Small intestine (tissue), 7 donors: Measurements from ENCODE around the gene ZBTB24. TPM values are rescaled to one million over a fixed set of nuclear protein-coding genes. Genes with fewer than 3 reads are reported as not detected.

Experiments used
- DNase-seq, 2 donors: peaks; one replicate each; pipeline versions ENCODE4 v3.0.0 to v3.0.0-alpha.2; 2013
- FAIRE-seq: peaks from 2 replicates; lab custom pipeline; 2012; peaks lifted over from hg19 to GRCh38; lab: Jason Lieb, UNC
- H3K27ac ChIP-seq, 3 donors: one replicate each; pipeline ENCODE4 v1.5.1; 2013; ENCODE audit warnings: low read length in 2 of 3, mild to moderate bottlenecking in 2 of 3, control low read depth in 1 of 3, inconsistent platforms in 1 of 3, low read depth in 1 of 3, moderate library complexity in 1 of 3
- H3K27me3 ChIP-seq, 3 donors: one replicate each; pipeline ENCODE4 v1.6.1; 2013; ENCODE audit warnings: low read length in 3 of 3, inconsistent platforms in 1 of 3; ENCODE audit not compliant: control insufficient read depth in 3 of 3, insufficient read depth in 3 of 3
- H3K36me3 ChIP-seq, 3 donors: one replicate each; pipeline ENCODE4 v1.6.1; 2013; ENCODE audit warnings: low read length in 3 of 3, inconsistent platforms in 1 of 3, low read depth in 1 of 3, mild to moderate bottlenecking in 1 of 3, moderate library complexity in 1 of 3; ENCODE audit not compliant: control insufficient read depth in 3 of 3, insufficient read depth in 2 of 3
- H3K4me1 ChIP-seq, 3 donors: one replicate each; pipeline ENCODE4 v1.6.1; 2013; ENCODE audit warnings: low read length in 2 of 3, inconsistent platforms in 1 of 3, low read depth in 1 of 3, mild to moderate bottlenecking in 1 of 3, moderate library complexity in 1 of 3; ENCODE audit not compliant: control insufficient read depth in 3 of 3, insufficient read depth in 2 of 3
- H3K4me3 ChIP-seq, 3 donors: one replicate each; pipeline ENCODE4 v1.5.1; 2013; ENCODE audit warnings: low read length in 3 of 3, control low read depth in 1 of 3, inconsistent platforms in 1 of 3, low read depth in 1 of 3, mild to moderate bottlenecking in 1 of 3, moderate library complexity in 1 of 3
- H3K9me3 ChIP-seq, 2 donors: one replicate each; pipeline ENCODE4 v1.6.1; 2013; ENCODE audit warnings: low read depth in 1 of 2, low read length in 1 of 2; ENCODE audit not compliant: control insufficient read depth in 2 of 2, insufficient read depth in 1 of 2
- WGBS, 3 donors: extraction: QIAGEN DNeasy Blood & Tissue Kit; methylation state at CpG; one replicate each; pipeline ENCODE4 v1.1.7; 2013; 5-methylcytosine and 5-hydroxymethylcytosine counted together
- polyA plus RNA-seq, 4 donors: library from polyadenylated mRNA; stranded (reverse) in 3 of 4; unstranded in 1 of 4; fragments of 200-250 nt in 3 of 4; fragments of 120-200 nt in 1 of 4; gene quantifications; one replicate each; pipeline versions ENCODE4 v1.2.1 to v1.2.3, GENCODE V29; 2013
- donor health status: healthy with polysubstance abuse.
- donor health status: control.
- donor health status: control.
- donor health status: Bipolar disorder and iron deficiency.
- donor health status: healthy.

ZBTB24 gene
- polyA plus RNA-seq, 4 donors: 1.8 to 12.6 (median 3.3) TPM

DNA sequence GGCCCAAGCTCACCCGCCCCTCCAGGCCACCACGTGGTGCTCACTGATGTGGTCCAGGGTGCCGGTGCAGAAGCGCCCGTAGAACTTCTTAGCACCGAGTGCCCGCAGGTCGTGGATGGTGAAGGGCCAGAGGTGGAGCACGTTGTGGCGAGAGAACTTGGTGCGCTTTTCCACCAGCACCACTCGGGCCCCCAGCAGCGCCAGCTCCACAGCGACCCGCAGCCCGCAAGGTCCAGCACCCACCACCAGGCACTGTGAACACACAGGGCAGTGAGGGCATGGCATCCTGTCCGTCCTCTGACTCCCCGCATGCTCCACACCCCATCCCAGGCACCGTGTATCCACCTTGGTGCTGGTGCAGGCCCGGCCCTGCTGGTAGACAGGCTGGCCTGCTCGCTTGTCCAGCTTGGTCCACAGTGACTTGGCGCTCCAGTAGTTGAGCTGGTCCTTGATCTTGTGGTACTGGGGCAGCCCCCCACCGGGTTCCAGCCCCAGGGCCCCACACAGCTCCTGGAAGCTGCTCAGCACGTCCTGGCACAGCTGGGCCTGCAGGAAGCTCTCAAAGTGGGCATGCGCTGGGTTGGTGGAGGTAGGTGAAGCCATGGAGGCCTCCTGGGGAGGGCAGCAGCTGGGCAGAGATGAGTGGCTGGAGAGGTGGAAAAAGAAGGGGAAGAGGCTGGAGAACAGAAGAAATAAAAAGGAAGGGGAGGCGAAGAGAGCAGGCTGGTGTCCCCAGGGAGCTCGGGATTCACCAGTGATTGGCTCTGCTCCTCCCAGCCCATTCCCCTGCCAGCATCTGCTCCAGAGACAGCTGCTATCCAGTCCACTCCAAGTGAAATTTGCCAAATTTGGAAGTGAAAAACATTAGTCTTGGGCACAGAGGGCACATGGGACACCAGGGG, 29.2 kb downstream of the ZBTB24 start:
- 88 to 96% (median 91%) methylated on average over 24 to 27 of the region's 27 CpGs for WGBS, 3 donors
- H3K4me1 ChIP-seq: peaks cover 5 to 40% (median 5%) of the 10 kb centered on the region in 3 donors
- DNase-seq (no peak), FAIRE-seq (no peak)
- no peaks in the 10 kb centered on the region for H3K9me3 ChIP-seq
- peak overlapping the region in 2 of 3 donors; percentile 28 to 86 for H3K27ac ChIP-seq
- H3K36me3 ChIP-seq: peaks cover 0 to 47% (median 2%) of the 10 kb centered on the region in 3 donors
- peak overlapping the region in 2 of 3 donors; percentile 83 to 94 for H3K4me3 ChIP-seq
- no peaks in the 10 kb centered on the region for H3K27me3 ChIP-seq

DNA sequence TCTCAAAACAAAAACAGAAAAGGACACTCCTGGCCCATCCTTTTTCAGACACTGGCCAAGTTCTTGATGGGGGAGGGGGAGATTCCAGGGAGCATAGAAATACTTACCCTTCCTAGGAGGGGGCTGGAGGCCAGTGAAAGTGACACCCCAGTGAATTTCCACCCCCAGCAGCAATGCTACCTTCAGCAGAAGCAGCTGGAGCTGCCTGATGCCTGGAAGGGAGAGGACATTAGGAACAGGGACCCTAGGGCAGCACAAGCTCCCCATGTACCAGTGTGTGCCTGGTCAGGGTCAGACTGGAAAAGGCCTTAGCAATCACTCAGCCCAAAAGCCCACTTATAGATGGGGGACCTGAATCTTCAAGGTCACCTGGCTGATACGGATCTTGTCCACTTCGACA, 29.9 kb downstream of the ZBTB24 start:
- H3K27me3 ChIP-seq: no peaks in the 10 kb centered on the region
- peaks cover 0 to 54% (median 2%) of the 10 kb centered on the region in 3 donors for H3K36me3 ChIP-seq
- 94 to 100% (median 100%) methylated on average over 2 of the region's 2 CpGs for WGBS, 3 donors
- no peak overlapping the region for H3K4me3 ChIP-seq
- no peaks in the 10 kb centered on the region for H3K9me3 ChIP-seq
- H3K27ac ChIP-seq: no peak overlapping the region
- FAIRE-seq (no peak), DNase-seq (no peak)
- peaks cover 5 to 40% (median 5%) of the 10 kb centered on the region in 3 donors for H3K4me1 ChIP-seq

DNA sequence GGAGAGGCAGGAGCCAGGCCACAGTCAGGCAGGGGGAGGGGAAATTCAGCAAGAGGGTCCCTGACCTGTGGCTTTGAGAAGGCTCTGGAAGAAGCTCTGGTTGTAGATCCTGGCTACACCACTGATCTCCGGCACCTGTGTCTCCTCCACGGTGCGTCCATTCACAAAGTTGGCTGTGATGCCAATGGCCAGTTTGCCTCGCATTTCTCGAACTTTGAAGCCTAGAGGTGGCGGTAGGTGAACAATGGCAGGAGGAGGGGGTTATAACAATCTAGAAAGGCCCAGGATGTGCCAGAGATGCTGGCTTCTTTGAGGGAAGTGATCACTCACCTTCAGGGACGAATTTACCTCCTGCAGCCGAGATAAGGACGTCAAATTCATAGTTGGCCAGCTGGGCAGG, 30.8 kb downstream of the ZBTB24 start:
- no peak for FAIRE-seq
- 76 to 86% (median 82%) methylated on average over 9 of the region's 9 CpGs for WGBS, 3 donors

DNA sequence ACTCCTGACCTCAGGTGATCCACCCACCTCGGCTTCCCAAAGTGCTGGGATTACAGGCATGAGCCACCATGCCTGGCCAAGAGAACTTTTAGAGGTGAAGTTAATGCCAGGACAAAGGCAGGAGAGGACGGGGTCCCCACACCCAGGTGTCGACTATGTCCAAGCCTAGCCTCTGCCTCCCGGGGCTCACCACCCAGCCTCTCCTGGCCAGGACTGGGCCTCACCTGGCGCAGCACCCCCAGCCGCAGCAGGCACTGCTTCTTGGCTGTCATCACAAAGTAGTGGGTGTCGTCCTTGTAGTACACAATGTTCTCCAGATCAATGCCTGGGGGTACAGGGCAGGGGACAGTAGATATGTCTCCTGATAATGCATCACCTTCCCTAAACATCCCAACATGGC, 31.6 kb downstream of the ZBTB24 start:
- DNase-seq: no peak
- no peak for FAIRE-seq
- Histone ChIP-seq H3K4me1 (peaks cover 3 to 24% (median 3%) of the 10 kb centered on the region in 3 donors), H3K27ac (no peak overlapping the region), H3K9me3 (no peaks in the 10 kb centered on the region), H3K4me3 (no peak overlapping the region), H3K36me3 (peaks cover 2 to 72% (median 2%) of the 10 kb centered on the region in 3 donors), H3K27me3 (no peaks in the 10 kb centered on the region)
- 92 to 96% (median 96%) methylated on average over 6 to 7 of the region's 7 CpGs for WGBS, 3 donors

More for the DNA sequence above, 30.8 kb downstream of the ZBTB24 start:
- Histone ChIP-seq H3K4me1 (peaks cover 3 to 31% (median 5%) of the 10 kb centered on the region in 3 donors), H3K27ac (no peak overlapping the region), H3K4me3 (no peak overlapping the region), H3K9me3 (no peaks in the 10 kb centered on the region), H3K36me3 (peaks cover 0 to 64% (median 2%) of the 10 kb centered on the region in 3 donors), H3K27me3 (no peaks in the 10 kb centered on the region)
- DNase-seq: no peak

DNA sequence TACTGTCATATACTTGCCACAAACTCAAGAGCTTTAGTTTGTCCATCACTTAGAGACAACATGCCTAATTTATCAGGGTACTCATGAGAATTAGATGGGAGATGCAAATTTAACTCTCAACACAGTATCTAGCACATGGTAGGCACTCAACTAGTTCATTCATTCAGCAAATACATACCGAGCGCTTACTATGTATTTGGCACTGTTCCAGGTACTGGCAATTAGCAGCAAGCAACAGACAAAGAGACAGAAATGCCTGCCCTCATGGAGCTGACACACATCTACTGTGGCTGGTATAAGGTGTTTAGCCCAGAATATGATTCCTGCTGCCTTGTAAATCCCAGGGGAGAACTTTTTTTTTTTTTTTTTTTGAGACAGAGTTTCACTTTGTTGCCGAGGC, 32.2 kb downstream of the ZBTB24 start:
- peaks cover 3 to 21% (median 3%) of the 10 kb centered on the region in 3 donors for H3K4me1 ChIP-seq
- FAIRE-seq (no peak), DNase-seq (no peak)
- H3K27me3 ChIP-seq: no peaks in the 10 kb centered on the region
- H3K4me3 ChIP-seq: no peak overlapping the region
- H3K9me3 ChIP-seq: no peaks in the 10 kb centered on the region
- H3K36me3 ChIP-seq: peaks cover 2 to 77% (median 7%) of the 10 kb centered on the region in 3 donors
- no peak overlapping the region for H3K27ac ChIP-seq
- 71 to 82% (median 73%) methylated on average over 3 of the region's 3 CpGs for WGBS, 3 donors

DNA sequence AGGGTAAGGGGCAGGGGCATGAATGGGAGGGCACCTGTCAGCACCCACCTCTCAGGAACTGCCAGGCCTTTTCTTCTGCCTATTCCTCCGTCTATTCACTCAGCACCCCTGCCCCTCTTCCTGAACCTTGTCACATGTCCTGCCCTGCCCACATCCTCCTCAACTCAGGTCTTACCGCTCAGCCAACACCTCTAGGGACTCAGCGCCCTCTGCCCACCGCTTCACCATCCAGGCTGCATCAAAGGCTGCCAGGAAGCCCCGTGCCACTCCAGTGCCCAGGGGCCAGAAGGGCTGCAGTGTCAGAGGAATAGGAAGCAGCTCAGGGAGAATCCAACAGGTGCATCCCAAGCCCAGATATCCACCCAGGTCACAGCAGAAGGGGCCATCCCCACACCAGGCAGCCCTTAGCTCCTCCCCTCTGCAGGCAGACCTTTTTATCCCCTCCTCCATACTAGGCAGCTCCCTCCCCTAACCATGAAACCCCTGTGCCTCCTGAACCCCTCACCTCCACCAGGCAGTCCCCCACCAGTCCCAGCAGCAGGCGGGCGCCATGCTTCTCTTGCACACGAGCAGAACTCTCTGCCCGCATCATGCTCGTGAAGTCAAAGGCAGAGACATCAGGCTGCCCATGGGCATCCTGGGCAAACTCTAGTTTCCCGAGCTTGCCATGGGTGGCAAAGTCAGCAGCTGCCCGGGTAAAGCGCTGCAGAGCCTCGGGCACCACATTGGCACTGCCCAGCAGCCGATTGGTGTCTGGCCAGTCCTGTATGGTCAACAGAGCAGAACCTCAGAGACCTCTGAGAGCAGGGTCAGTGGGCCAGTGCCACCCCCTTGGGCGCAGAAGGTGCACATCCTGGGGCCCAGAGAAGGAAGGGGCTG, 33.0 kb downstream of the ZBTB24 start:
- Histone ChIP-seq H3K36me3 (peaks cover 6 to 85% (median 9%) of the 10 kb centered on the region in 3 donors), H3K27me3 (no peaks in the 10 kb centered on the region), H3K9me3 (no peaks in the 10 kb centered on the region), H3K4me3 (no peak overlapping the region), H3K4me1 (peaks cover 3 to 21% (median 3%) of the 10 kb centered on the region in 3 donors), H3K27ac (no peak overlapping the region)
- 76 to 83% (median 80%) methylated on average over 15 to 16 of the region's 16 CpGs for WGBS, 3 donors
- FAIRE-seq: no peak
- peak in 1 of 2 donors; percentile 36 for DNase-seq

DNA sequence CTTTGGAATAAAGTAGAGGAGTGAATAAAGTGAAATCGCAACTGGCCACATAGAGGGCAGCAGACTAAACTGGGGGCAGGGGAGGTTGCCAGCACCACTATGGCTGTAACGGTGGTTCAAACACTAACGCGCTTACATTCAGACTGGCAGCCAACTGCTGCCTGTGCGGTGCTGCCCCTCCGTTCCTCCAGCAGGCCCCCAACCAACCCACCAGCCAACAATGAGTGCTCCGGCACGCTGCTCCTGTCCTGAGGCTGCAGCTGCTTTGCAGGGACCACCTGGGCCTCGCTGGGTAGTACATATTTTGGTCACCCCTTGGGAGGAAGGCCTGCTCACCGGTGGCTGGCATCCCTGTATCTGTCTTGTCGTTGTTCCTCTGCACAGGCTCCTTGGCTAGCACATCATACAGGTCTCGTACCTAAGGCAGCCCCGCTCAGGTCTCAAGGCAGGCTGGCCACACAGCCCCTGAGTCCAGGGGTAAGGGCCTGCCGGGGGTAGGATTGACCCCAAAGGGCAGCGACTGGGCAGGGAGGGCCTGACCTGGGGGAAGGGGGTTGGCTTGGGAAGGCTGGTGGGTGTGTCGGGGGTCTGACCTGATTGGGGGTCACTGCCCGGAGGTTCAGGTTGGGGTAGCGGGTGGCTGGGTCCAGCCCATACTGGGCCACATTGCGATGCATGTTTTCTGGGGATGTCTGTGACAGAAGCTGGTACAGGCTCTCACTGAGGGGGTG, 33.8 kb downstream of the ZBTB24 start:
- no peaks in the 10 kb centered on the region for H3K9me3 ChIP-seq
- DNase-seq (no peak), FAIRE-seq (no peak)
- WGBS, 3 donors: 80 to 86% (median 82%) methylated on average over 16 to 19 of the region's 19 CpGs
- H3K4me3 ChIP-seq: no peak overlapping the region
- peaks cover under 1 to 18% (median 3%) of the 10 kb centered on the region in 3 donors for H3K4me1 ChIP-seq
- H3K27ac ChIP-seq: no peak overlapping the region
- H3K27me3 ChIP-seq: no peaks in the 10 kb centered on the region
- peaks cover 7 to 93% (median 14%) of the 10 kb centered on the region in 3 donors for H3K36me3 ChIP-seq
